Keratinocyte (primary cell): ENCODE results near the gene SLC9A3. TPM values are rescaled to one million over a fixed set of nuclear protein-coding genes. Genes with fewer than 3 reads are reported as not detected.

Source experiments
- DNase-seq: peaks from one replicate; pipeline ENCODE4 v3.0.0-alpha.2; 2011; ENCODE audit warnings: low read depth, missing footprints, low spot score
- FAIRE-seq: peaks from 2 replicates; lab custom pipeline; 2011; peaks lifted over from hg19 to GRCh38; lab: Jason Lieb, UNC
- H2AFZ ChIP-seq: 2 replicates; pipeline ENCODE4 v1.6.0; 2012; ENCODE audit warnings: low read length, control low read depth, inconsistent platforms; ENCODE audit not compliant: control insufficient read depth
- H3K27ac ChIP-seq: 2 replicates; pipeline ENCODE4 v1.5.1; 2011; ENCODE audit warnings: low read length; ENCODE audit not compliant: control insufficient read depth, insufficient read depth
- H3K27me3 ChIP-seq: 3 replicates; pipeline ENCODE4 v1.6.0; 2011; ENCODE audit warnings: low read length; ENCODE audit not compliant: control insufficient read depth, insufficient read depth; ENCODE audit errors: extremely low read depth
- H3K36me3 ChIP-seq, 2 experiments: 2 replicates in 1 of 2; 3 replicates in 1 of 2; pipeline ENCODE4 v1.5.1; 2011; ENCODE audit warnings: low read length in 2 of 2, mild to moderate bottlenecking in 1 of 2; ENCODE audit not compliant: control insufficient read depth in 2 of 2, insufficient read depth in 2 of 2; ENCODE audit errors: extremely low read depth in 1 of 2
- H3K4me1 ChIP-seq: 3 replicates; pipeline ENCODE4 v1.5.1; 2011; ENCODE audit warnings: low read length; ENCODE audit not compliant: control insufficient read depth, insufficient read depth; ENCODE audit errors: extremely low read depth
- H3K4me2 ChIP-seq: 3 replicates; pipeline ENCODE4 v1.6.0; 2011; ENCODE audit warnings: low read depth, low read length; ENCODE audit not compliant: control insufficient read depth, insufficient read depth; ENCODE audit errors: extremely low read depth
- H3K4me3 ChIP-seq, 3 experiments: fragments of 200-600 bp in 1 of 3; sonication (generic) in 1 of 3; 2 replicates in 2 of 3; 3 replicates in 1 of 3; pipeline ENCODE4 v1.5.1; 2011 to 2016; ENCODE audit warnings: low read length in 3 of 3, mild to moderate bottlenecking in 3 of 3, control low read depth in 2 of 3, inconsistent platforms in 1 of 3, low read depth in 1 of 3, mixed read lengths in 1 of 3, mixed run types in 1 of 3, moderate library complexity in 1 of 3; ENCODE audit not compliant: control insufficient read depth in 2 of 3, insufficient read depth in 2 of 3; ENCODE audit errors: extremely low read depth in 1 of 3
- H3K79me2 ChIP-seq: 2 replicates; pipeline ENCODE4 v1.6.0; 2012; ENCODE audit warnings: low read length; ENCODE audit not compliant: control insufficient read depth, insufficient read depth
- H3K9ac ChIP-seq: 3 replicates; pipeline ENCODE4 v1.6.0; 2011; ENCODE audit warnings: low read length; ENCODE audit not compliant: control insufficient read depth, insufficient read depth; ENCODE audit errors: extremely low read depth
- H3K9me1 ChIP-seq: 3 replicates; pipeline ENCODE4 v1.6.0; 2011; ENCODE audit warnings: low read length; ENCODE audit not compliant: control insufficient read depth, insufficient read depth; ENCODE audit errors: extremely low read depth
- H3K9me3 ChIP-seq: 2 replicates; pipeline ENCODE4 v1.5.1; 2012; ENCODE audit warnings: low read depth, low read length; ENCODE audit not compliant: control insufficient read depth
- H4K20me1 ChIP-seq: 3 replicates; pipeline ENCODE4 v1.6.0; 2011; ENCODE audit warnings: low read length; ENCODE audit not compliant: control insufficient read depth, insufficient read depth; ENCODE audit errors: extremely low read depth
- EZH2 ChIP-seq: IDR thresholded peaks from one replicate; pipeline ENCODE4 v1.6.1; 2012; ENCODE audit warnings: inconsistent platforms, mild to moderate bottlenecking, low read length, moderate library complexity
- dilution Hi-C: fragments of 300-500 bp; cut with MboI; formaldehyde crosslinking; loops from one replicate; pipeline ENCODE4 v1.7.0; 2020; ENCODE audit warnings: low sequenced_read_pairs; ENCODE audit not compliant: extremely low pct_ligation_motif_present
- polyA plus RNA-seq, 5 experiments: library from polyadenylated mRNA; depleted of rRNA in 3 of 5; stranded (reverse) in 3 of 5; stranded (forward) in 1 of 5; unstranded in 1 of 5; fragments of >200 nt; gene quantifications; 1 replicate in 1 of 5; 2 replicates in 3 of 5; 3 replicates in 1 of 5; pipeline versions ENCODE4 v1.2.1 to v1.2.3, GENCODE V29; 2011 to 2012; ENCODE audit warnings: missing spikeins in 2 of 5, low read depth in 1 of 5, low replicate concordance in 1 of 5
- TF ChIP-seq, protein P1 (sequence below), 3 experiments: IDR thresholded peaks in 1 of 3; conservative IDR thresholded peaks in 1 of 3; optimal IDR thresholded peaks in 1 of 3; 2 replicates in 2 of 3; 3 replicates in 1 of 3; pipeline versions ENCODE3 to v1.5.1; 2011; ENCODE audit warnings: low read length in 3 of 3, mild to moderate bottlenecking in 3 of 3, moderate library complexity in 2 of 3, control low read depth in 1 of 3, inconsistent platforms in 1 of 3; ENCODE audit not compliant: insufficient read depth in 2 of 3; ENCODE audit errors: extremely low read depth in 1 of 3

SLC9A3 gene
- polyA plus RNA-seq, 1 donor (not counting 4 experiments of a cell fraction or from before 2014, with no cell fraction given): 0.55 TPM

DNA sequence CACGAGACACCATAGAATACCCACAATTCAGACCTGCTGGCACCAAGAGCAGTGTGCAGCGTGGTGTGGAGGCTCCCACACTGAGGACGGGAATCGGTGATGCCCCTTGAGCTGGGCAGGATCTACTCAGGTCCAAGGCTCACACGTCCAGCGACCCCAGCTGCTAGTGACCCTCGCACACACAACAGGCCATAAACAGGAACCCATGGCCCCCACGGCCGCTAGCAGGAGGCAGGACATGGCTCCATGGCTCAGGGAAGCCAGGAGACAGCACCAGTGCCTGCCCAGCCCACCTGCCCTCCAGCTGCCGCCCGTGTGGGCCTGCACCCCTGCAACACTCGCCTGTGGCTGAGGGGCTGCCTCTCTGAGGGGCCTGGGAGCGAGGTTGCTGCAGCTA, 43.4 kb upstream of the SLC9A3 start:
- no peak for TF ChIP-seq EZH2
- TF ChIP-seq, protein P1, sequence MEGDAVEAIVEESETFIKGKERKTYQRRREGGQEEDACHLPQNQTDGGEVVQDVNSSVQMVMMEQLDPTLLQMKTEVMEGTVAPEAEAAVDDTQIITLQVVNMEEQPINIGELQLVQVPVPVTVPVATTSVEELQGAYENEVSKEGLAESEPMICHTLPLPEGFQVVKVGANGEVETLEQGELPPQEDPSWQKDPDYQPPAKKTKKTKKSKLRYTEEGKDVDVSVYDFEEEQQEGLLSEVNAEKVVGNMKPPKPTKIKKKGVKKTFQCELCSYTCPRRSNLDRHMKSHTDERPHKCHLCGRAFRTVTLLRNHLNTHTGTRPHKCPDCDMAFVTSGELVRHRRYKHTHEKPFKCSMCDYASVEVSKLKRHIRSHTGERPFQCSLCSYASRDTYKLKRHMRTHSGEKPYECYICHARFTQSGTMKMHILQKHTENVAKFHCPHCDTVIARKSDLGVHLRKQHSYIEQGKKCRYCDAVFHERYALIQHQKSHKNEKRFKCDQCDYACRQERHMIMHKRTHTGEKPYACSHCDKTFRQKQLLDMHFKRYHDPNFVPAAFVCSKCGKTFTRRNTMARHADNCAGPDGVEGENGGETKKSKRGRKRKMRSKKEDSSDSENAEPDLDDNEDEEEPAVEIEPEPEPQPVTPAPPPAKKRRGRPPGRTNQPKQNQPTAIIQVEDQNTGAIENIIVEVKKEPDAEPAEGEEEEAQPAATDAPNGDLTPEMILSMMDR (optimal IDR thresholded peaks at IDR 0.05 in 1 of 3, IDR thresholded peaks at IDR 0.05 in 1 of 3, conservative IDR thresholded peaks at IDR 0.05 in 1 of 3; ENCODE audit: extremely low read depth in 1 of 3, insufficient read depth in 2 of 3, low read length in 3 of 3): no peak
- H4K20me1 ChIP-seq: no peaks in the 10 kb centered on the region
- H3K4me2 ChIP-seq: no peak overlapping the region
- no peaks in the 10 kb centered on the region for H3K79me2 ChIP-seq
- FAIRE-seq (no peak), DNase-seq (no peak)
- no peak overlapping the region for H3K27ac ChIP-seq
- no peak overlapping the region for H3K9ac ChIP-seq
- no peak overlapping the region for H2AFZ ChIP-seq
- H3K4me3 ChIP-seq: no peak overlapping the region
- dilution Hi-C loops: no loop called here
- H3K4me1 ChIP-seq: peaks cover 5% of the 10 kb centered on the region
- no peaks in the 10 kb centered on the region for H3K36me3 ChIP-seq
- peaks cover 15% of the 10 kb centered on the region for H3K27me3 ChIP-seq
- H3K9me1 ChIP-seq: no peaks in the 10 kb centered on the region
- H3K9me3 ChIP-seq: no peaks in the 10 kb centered on the region

DNA sequence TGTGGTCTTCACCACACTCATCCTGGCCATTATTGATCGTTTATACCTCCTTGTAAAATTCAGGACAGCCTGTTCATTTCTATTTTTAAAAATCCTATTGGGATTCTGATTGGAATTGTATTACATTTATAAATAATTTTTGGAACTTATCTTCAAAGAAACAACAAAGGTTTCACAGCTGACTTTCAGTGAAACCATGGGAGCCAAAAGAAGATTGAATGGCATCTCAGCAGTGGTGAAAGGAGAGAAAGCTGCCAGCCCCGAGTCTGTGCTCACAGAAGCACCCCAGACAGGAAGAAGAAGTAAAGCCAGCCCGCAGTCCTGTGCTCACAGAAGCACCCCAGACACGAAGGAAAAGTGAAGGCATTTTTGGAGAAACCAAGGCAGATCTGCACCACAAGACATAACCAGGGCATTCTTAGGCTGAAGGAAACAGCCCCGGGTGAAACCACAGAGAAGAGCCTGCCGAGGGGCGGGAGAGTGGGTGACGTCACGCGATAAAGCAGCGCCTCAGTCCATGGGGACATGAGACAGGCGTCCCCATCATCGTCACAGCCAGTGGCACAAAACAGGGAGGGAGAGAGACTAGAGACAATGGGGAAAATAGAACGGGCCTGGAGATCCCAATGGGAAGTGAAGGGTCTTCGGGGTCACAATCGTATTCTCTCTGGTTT, 42.5 kb upstream of the SLC9A3 start:
- DNase-seq: no peak
- H2AFZ ChIP-seq: no peak overlapping the region
- H3K27me3 ChIP-seq: peaks cover 15% of the 10 kb centered on the region
- no peaks in the 10 kb centered on the region for H3K79me2 ChIP-seq
- H3K4me1 ChIP-seq: peaks cover 5% of the 10 kb centered on the region
- H3K9me1 ChIP-seq: no peaks in the 10 kb centered on the region
- no peaks in the 10 kb centered on the region for H3K9me3 ChIP-seq
- H3K36me3 ChIP-seq: no peaks in the 10 kb centered on the region
- no peaks in the 10 kb centered on the region for H4K20me1 ChIP-seq
- no peak for FAIRE-seq
- no peak overlapping the region for H3K27ac ChIP-seq
- H3K9ac ChIP-seq: no peak overlapping the region
- H3K4me3 ChIP-seq: no peak overlapping the region
- TF ChIP-seq, protein P1 (optimal IDR thresholded peaks at IDR 0.05 in 1 of 3, IDR thresholded peaks at IDR 0.05 in 1 of 3, conservative IDR thresholded peaks at IDR 0.05 in 1 of 3; ENCODE audit: extremely low read depth in 1 of 3, insufficient read depth in 2 of 3, low read length in 3 of 3): no peak
- dilution Hi-C loops: no loop called here
- no peak overlapping the region for H3K4me2 ChIP-seq
